ENCODE data around the gene ZBTB6.

DNA sequence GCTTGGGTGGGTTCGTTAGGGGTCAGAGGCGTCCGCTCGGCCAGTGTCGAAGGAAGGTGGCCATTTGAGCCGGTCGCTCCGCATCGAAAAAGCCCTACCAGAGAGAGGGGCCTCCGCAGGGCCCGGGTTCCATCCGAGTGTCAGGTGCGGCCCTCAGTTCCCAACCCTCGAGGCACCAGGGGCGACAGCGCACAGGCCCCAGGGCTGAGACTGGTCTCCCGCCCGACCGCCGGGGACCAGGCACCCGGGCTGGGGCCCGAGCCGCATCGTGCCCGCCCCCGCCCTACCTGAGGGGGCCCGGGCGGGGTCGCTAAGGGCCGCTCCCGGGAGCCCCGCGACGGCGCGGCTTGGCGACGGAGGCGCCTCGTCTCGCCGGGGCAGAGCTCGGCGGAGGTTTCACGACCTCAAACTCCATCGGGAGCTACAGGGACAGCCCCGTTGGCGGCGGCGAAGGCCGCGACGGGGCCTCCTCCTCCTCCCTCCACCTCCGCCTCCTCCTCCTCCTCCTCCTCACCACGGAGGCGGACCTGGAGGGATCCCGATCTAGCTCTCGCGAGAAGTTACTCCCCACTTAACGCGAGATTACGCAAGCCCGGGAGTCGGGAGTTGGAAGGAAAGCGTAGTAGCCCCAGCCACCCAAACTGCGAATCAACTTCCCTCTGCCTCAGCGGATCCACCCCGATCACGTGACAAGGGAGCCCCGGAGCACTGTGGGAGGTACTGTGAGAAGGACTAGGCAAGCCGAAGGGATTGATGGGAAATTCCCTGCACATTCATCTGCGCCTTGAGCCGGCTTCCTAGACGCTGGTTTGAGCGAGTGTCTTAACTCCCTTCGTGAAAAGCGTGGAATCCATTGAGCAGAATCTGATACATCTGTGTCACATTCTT lies 8.1 kb downstream of the ZBTB6 start, which contains the start of gene RC3H2:
- TF ChIP-seq EZH2 (IDR thresholded peaks at IDR 0.05; ENCODE audit: borderline replicate concordance, low read length), result no peak
- TF ChIP-seq, protein P1, sequence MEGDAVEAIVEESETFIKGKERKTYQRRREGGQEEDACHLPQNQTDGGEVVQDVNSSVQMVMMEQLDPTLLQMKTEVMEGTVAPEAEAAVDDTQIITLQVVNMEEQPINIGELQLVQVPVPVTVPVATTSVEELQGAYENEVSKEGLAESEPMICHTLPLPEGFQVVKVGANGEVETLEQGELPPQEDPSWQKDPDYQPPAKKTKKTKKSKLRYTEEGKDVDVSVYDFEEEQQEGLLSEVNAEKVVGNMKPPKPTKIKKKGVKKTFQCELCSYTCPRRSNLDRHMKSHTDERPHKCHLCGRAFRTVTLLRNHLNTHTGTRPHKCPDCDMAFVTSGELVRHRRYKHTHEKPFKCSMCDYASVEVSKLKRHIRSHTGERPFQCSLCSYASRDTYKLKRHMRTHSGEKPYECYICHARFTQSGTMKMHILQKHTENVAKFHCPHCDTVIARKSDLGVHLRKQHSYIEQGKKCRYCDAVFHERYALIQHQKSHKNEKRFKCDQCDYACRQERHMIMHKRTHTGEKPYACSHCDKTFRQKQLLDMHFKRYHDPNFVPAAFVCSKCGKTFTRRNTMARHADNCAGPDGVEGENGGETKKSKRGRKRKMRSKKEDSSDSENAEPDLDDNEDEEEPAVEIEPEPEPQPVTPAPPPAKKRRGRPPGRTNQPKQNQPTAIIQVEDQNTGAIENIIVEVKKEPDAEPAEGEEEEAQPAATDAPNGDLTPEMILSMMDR (conservative IDR thresholded peaks at IDR 0.05 in 1 of 2, IDR thresholded peaks at IDR 0.05 in 1 of 2; ENCODE audit: extremely low read depth in 1 of 2, insufficient read depth in 1 of 2, low read depth in 1 of 2, low read length in 2 of 2), result no peak

Data from mammary epithelial cell (primary cell).